GM12864 (cell line): ENCODE measurements around the gene ATP10A.
"Not testable (repeated sequence)": the region's sequence is repeated elsewhere in the genome, so short reads cannot be mapped to it uniquely, and the experiment has no call there.

ENCODE experiments used
- DNase-seq: peaks from one replicate; pipeline ENCODE4 v3.0.0-alpha.2; 2011; ENCODE audit warnings: low read depth
- H3K4me3 ChIP-seq: 2 replicates; pipeline ENCODE4 v1.5.1; 2011; ENCODE audit warnings: mild to moderate bottlenecking, low read depth, low read length, control low read depth
- TF ChIP-seq, protein P1 (sequence below): IDR thresholded peaks from 2 replicates; pipeline ENCODE4 v1.5.1; 2011; ENCODE audit warnings: low read depth, mild to moderate bottlenecking, moderate library complexity, low read length, control low read depth, inconsistent platforms; ENCODE audit errors: missing control alignments

ATP10A gene

DNA sequence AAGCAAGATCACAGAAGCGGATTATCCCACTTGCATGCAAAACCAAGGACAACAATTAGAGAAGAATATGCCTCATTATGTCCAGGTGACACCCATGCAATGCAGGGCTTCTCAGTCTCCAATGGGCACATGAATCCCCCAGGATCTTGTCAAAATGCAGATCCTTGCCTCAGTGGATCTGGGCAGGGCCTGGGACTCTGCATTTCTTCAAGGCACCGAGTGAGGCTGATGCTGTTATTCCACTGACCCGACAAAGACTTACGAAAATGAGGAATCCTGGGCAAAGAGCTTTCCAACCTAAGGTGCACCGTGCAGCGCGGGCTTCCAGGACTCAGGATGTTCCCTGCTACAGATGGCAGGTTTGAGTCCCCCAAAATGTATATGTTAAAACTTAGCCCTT, 99.2 kb downstream of the ATP10A start:
- TF ChIP-seq, protein P1, sequence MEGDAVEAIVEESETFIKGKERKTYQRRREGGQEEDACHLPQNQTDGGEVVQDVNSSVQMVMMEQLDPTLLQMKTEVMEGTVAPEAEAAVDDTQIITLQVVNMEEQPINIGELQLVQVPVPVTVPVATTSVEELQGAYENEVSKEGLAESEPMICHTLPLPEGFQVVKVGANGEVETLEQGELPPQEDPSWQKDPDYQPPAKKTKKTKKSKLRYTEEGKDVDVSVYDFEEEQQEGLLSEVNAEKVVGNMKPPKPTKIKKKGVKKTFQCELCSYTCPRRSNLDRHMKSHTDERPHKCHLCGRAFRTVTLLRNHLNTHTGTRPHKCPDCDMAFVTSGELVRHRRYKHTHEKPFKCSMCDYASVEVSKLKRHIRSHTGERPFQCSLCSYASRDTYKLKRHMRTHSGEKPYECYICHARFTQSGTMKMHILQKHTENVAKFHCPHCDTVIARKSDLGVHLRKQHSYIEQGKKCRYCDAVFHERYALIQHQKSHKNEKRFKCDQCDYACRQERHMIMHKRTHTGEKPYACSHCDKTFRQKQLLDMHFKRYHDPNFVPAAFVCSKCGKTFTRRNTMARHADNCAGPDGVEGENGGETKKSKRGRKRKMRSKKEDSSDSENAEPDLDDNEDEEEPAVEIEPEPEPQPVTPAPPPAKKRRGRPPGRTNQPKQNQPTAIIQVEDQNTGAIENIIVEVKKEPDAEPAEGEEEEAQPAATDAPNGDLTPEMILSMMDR = no peak
- DNase-seq = no peak
- H3K4me3 ChIP-seq = no peak overlapping the region

DNA sequence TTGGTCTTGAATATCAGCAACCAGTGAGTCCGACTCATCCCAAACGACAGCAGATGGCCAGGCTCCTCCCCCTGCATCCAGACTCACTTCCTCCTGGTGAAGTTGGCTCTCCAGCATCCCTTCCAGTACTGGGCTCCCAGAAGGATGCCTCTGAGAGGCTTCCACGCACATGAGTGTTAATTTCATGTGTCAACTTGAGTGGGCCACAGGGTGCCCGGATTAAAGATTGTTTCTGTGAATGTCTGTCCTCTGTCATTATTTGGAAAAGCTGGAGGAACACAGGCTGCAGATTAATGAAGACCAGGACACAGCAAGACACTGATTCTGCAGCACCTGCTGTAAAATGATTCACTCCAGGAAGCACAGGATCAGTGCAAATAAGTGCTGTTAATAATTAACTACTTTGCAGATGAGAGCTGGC, 99.8 kb downstream of the ATP10A start:
- no peak for DNase-seq
- TF ChIP-seq, protein P1 = no peak
- H3K4me3 ChIP-seq = no peak overlapping the region

DNA sequence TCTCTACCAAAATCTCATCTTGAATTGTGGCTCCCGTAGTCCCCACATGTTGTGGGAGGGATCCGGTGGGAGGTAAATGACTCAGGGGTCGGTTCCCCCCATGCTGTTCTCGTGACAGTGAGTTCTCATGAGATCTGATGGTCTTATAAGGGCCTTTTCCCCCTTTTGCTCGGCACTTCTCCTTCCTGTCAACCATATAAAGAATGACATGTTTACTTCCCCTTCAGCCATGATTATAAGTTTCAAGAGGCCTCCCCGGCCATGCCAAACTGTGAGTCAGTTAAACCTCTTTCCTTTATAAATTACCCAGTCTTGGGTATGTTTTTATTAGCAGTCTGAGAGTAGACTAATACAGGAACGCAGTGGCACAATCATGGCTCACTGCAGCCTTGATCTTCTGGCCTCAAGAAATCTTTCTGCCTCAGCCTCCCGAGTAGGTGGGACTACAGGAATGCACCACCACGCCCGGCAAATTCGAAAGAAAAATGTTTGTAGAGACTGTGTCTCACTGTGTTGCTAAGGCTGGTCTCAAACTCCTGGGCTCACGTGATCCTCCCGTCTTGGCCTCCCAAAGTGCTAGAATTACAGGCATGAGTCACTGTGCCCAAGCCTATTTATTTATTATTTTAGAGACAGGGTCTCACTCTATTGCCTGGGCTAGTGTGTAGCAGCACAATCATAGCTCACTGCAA, 101.0 kb downstream of the ATP10A start:
- no peak for DNase-seq
- no peak overlapping the region for H3K4me3 ChIP-seq
- TF ChIP-seq, protein P1 = no peak

DNA sequence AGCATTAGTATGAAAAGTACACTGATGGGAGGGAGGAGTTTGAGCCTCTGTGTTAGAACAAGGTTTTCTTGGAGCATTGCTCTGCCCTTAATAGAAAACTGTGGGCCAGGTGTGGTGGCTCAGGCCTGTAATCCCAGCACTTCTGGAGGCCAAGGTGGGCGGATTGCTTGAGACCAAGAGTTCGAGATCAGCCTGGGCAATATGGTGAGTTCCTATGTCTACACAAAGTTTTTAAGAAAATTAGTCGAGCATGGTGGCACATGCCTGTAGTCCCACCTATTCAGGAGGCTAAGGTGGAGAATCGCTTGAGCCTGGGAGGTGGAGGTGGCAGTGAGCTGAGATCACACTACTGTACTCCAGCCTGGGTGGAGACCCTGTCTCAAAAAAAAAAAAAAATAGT, 103.7 kb downstream of the ATP10A start:
- TF ChIP-seq, protein P1 = no peak
- H3K4me3 ChIP-seq = no peak overlapping the region
- DNase-seq = no peak

DNA sequence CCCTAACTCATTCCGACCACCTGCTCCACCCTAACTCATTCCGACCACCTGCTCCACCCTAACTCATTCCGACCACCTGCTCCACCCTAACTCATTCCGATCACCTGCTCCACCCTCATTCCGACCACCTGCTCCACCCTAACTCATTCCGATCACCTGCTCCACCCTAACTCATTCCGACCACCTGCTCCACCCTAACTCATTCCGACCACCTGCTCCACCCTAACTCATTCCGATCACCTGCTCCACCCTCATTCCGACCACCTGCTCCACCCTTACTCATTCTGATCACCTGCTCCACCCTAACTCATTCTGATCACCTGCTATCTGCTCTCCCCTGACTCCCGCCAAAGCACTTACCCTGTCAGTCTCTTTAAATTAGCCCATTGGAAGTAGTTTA, 104.5 kb downstream of the ATP10A start:
- not testable (repeated sequence) for H3K4me3 ChIP-seq, DNase-seq

DNA sequence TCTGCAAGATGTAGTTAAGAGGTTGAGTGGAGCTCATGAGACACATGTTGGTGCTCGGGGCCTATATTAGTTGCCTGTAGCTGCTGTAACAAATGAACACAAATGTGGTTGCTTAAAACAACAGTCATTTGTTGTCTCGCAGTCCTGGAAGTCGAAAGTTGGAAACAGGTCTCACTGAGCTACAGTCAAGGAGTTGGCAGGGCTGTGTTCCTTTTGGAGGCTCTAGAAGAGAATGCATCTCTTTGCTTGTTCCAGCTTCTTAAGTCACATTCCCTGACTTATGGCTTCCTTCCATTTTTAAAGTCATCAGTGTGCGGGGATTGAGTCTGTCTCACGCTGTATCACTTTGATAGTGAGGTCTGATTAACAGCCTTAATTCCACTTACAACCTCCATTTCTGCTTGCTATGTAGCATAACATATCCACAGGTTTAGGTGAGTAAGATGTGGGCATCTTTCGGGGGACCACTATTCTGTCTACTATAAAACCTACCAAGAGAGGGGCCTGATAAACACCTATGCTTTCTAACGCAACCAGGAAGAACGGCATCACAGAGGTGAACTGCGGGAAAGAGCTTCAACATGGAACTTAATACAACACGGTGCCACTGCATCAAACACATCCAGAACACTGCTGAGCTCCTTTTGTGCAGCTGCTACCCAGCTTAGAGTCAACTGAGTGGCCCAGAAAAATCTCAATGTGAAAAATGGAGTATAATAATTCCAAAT, 119.4 kb downstream of the ATP10A start:
- TF ChIP-seq, protein P1 = no peak
- no peak overlapping the region for H3K4me3 ChIP-seq
- DNase-seq = no peak

DNA sequence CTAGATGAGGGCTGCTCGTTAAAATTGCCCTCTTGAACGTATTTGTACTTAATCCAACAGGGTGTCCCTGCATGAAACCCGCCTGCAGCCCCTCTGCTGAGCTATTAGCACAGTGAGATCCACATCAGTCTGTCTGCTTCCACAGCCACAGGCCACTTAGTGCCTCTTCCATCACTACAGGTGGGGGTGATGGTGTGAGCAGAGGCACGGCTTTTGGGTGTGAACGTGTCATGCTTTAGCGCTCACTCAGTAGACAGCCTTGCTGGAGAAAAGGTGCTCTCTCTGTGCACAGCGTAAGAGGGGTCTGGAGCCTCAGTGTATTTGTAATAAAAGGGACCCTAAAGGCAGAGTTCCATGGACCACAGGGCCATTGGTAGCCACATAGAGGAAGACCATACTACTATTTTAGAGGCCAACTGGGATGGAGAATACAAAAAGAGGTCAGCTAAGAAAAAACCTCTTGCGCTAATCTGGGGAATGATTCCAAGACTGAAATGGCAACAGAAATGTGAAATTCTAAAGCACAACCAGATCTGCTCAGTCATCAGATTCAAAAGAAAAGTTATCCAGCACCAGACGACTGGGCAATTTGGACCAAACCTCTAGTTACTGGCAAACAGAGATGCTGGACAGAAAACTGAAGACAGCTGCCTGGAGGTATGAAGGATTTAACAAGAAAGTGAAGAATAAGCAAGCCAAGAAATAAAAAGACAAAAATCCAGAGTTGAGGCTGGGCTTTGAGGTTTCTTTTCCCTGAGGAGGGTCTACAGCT, 120.2 kb downstream of the ATP10A start:
- TF ChIP-seq, protein P1 = no peak
- no peak overlapping the region for H3K4me3 ChIP-seq
- DNase-seq = no peak
